Tongue (tissue), 2 donors: ENCODE results near the gene CHCHD6. TPM values are rescaled to one million over a fixed set of nuclear protein-coding genes. Genes with fewer than 3 reads are reported as not detected.
A peak's percentile ranks its signal among the peaks of the same experiment; 100 is the strongest.

Experiments used
- DNase-seq: peaks from one replicate; pipeline ENCODE4 v3.0.0-alpha.2; 2015
- total RNA-seq: library from RNA; depleted of rRNA; stranded (reverse); fragments of >200 nt; gene quantifications from one replicate; pipeline ENCODE4 v1.2.3, GENCODE V29; 2014

Gene CHCHD6
- total RNA-seq, 1 donor from 2014 or later: 4.8 TPM

- no peak for DNase-seq
Observed at GRCh38 chr3:126994661-126995245, 290.7 kb downstream of the CHCHD6 start.

GRCh38 chr3:126995254-126995780 is 291.3 kb downstream of the CHCHD6 start:
- no peak for DNase-seq

- DNase-seq: no peak
Observed at GRCh38 chr3:126995926-126996512, 292.0 kb downstream of the CHCHD6 start.

GRCh38 chr3:126996905-126997304 is 292.9 kb downstream of the CHCHD6 start:
- no peak for DNase-seq

- no peak for DNase-seq
Observed at GRCh38 chr3:126997455-126998038, 293.5 kb downstream of the CHCHD6 start.

GRCh38 chr3:126998320-126998719 is 294.3 kb downstream of the CHCHD6 start:
- no peak for DNase-seq

GRCh38 chr3:126998728-126999127 is 294.7 kb downstream of the CHCHD6 start:
- no peak for DNase-seq

- DNase-seq: peak; percentile 44
Observed at GRCh38 chr3:126999383-126999782, 295.3 kb downstream of the CHCHD6 start.

GRCh38 chr3:127000119-127000518 is 296.1 kb downstream of the CHCHD6 start:
- peak; percentile 94 for DNase-seq

- peak; percentile 78 for DNase-seq
Observed at GRCh38 chr3:127000761-127001160, 296.7 kb downstream of the CHCHD6 start.

GRCh38 chr3:127001486-127002194 is 297.6 kb downstream of the CHCHD6 start:
- DNase-seq: no peak

GRCh38 chr3:127002195-127003174 is 298.4 kb downstream of the CHCHD6 start:
- peak; percentile 93 for DNase-seq

GRCh38 chr3:127003175-127003555 is 299.1 kb downstream of the CHCHD6 start:
- no peak for DNase-seq

- DNase-seq: no peak
Observed at GRCh38 chr3:127003601-127004280, 299.7 kb downstream of the CHCHD6 start.

- peak; percentile 41 for DNase-seq
Observed at GRCh38 chr3:127004641-127005397, 300.8 kb downstream of the CHCHD6 start.

GRCh38 chr3:127005864-127006500 is 301.9 kb downstream of the CHCHD6 start:
- DNase-seq: no peak

- DNase-seq: no peak
Observed at GRCh38 chr3:127006781-127007436, 302.9 kb downstream of the CHCHD6 start.

GRCh38 chr3:127008236-127008635 is 304.2 kb downstream of the CHCHD6 start:
- DNase-seq: no peak

GRCh38 chr3:127009531-127009930 is 305.5 kb downstream of the CHCHD6 start:
- DNase-seq: no peak
